Ishikawa (cell line): Measurements from ENCODE around the gene ADCY2.

Source experiments
- CEBPB ChIP-seq: IDR thresholded peaks from 2 replicates; pipeline ENCODE4 v1.6.1; 2012
- CREB1 ChIP-seq: IDR thresholded peaks from 2 replicates; pipeline ENCODE4 v1.6.1; 2012; ENCODE audit warnings: low read depth
- EGR1 ChIP-seq: IDR thresholded peaks from 2 replicates; pipeline ENCODE4 v1.6.1; 2012
- EP300 ChIP-seq: IDR thresholded peaks from 2 replicates; pipeline ENCODE4 v1.6.1; 2012; ENCODE audit warnings: borderline replicate concordance
- FOXM1 ChIP-seq: IDR thresholded peaks from 2 replicates; pipeline ENCODE4 v1.6.1; 2012; ENCODE audit warnings: low read depth, borderline replicate concordance
- MAX ChIP-seq: IDR thresholded peaks from 2 replicates; pipeline ENCODE4 v1.6.1; 2012
- NFIC ChIP-seq: IDR thresholded peaks from 2 replicates; pipeline ENCODE4 v1.6.1; 2012
- RAD21 ChIP-seq: IDR thresholded peaks from 2 replicates; pipeline ENCODE4 v1.6.1; 2012; ENCODE audit warnings: low read depth
- TAF1 ChIP-seq: IDR thresholded peaks from 2 replicates; pipeline ENCODE4 v1.6.1; 2012; ENCODE audit warnings: low read depth, mild to moderate bottlenecking
- TCF12 ChIP-seq: IDR thresholded peaks from 2 replicates; pipeline ENCODE4 v1.6.1; 2012; ENCODE audit warnings: low read depth
- TEAD4 ChIP-seq: IDR thresholded peaks from 2 replicates; pipeline ENCODE4 v1.6.1; 2012
- YY1 ChIP-seq: IDR thresholded peaks from 2 replicates; pipeline ENCODE4 v1.6.1; 2012; ENCODE audit warnings: low read depth
- ZBTB7A ChIP-seq: IDR thresholded peaks from 2 replicates; pipeline ENCODE4 v1.6.1; 2012; ENCODE audit warnings: low read depth
- TF ChIP-seq, protein P1 (sequence below): IDR thresholded peaks from 2 replicates; pipeline ENCODE4 v1.6.1; 2012
- TF ChIP-seq, protein P2 (sequence below): IDR thresholded peaks from 2 replicates; pipeline ENCODE4 v1.6.1; 2012; ENCODE audit warnings: low read depth, mild to moderate bottlenecking

Gene ADCY2

GRCh38 chr5:7789567-7789966 is 393.6 kb downstream of the ADCY2 start:
- TF ChIP-seq TAF1 (no peak), EP300 (no peak), FOXM1 (no peak), ZBTB7A (no peak), EGR1 (no peak), CEBPB (no peak), TEAD4 (no peak), RAD21 (no peak), TCF12 (no peak), MAX (no peak)
- TF ChIP-seq, protein P1, sequence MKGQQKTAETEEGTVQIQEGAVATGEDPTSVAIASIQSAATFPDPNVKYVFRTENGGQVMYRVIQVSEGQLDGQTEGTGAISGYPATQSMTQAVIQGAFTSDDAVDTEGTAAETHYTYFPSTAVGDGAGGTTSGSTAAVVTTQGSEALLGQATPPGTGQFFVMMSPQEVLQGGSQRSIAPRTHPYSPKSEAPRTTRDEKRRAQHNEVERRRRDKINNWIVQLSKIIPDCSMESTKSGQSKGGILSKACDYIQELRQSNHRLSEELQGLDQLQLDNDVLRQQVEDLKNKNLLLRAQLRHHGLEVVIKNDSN = no peak
- TF ChIP-seq, protein P2, sequence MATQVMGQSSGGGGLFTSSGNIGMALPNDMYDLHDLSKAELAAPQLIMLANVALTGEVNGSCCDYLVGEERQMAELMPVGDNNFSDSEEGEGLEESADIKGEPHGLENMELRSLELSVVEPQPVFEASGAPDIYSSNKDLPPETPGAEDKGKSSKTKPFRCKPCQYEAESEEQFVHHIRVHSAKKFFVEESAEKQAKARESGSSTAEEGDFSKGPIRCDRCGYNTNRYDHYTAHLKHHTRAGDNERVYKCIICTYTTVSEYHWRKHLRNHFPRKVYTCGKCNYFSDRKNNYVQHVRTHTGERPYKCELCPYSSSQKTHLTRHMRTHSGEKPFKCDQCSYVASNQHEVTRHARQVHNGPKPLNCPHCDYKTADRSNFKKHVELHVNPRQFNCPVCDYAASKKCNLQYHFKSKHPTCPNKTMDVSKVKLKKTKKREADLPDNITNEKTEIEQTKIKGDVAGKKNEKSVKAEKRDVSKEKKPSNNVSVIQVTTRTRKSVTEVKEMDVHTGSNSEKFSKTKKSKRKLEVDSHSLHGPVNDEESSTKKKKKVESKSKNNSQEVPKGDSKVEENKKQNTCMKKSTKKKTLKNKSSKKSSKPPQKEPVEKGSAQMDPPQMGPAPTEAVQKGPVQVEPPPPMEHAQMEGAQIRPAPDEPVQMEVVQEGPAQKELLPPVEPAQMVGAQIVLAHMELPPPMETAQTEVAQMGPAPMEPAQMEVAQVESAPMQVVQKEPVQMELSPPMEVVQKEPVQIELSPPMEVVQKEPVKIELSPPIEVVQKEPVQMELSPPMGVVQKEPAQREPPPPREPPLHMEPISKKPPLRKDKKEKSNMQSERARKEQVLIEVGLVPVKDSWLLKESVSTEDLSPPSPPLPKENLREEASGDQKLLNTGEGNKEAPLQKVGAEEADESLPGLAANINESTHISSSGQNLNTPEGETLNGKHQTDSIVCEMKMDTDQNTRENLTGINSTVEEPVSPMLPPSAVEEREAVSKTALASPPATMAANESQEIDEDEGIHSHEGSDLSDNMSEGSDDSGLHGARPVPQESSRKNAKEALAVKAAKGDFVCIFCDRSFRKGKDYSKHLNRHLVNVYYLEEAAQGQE = no peak

- TF ChIP-seq EP300 = no peak
- TF ChIP-seq EGR1 = no peak
- TF ChIP-seq, protein P1 = no peak
- TF ChIP-seq TCF12 = no peak
- TF ChIP-seq YY1 = no peak
- TF ChIP-seq, protein P2 = no peak
- TF ChIP-seq CREB1 = no peak
- TF ChIP-seq ZBTB7A = no peak
- TF ChIP-seq NFIC = no peak
- no peak for TF ChIP-seq CEBPB
- no peak for TF ChIP-seq TEAD4
- TF ChIP-seq FOXM1 = no peak
- TF ChIP-seq RAD21 = no peak
- no peak for TF ChIP-seq TAF1
- TF ChIP-seq MAX = no peak
Observed at GRCh38 chr5:7793895-7794294, 398.0 kb downstream of the ADCY2 start.

GRCh38 chr5:7794311-7794710 is 398.4 kb downstream of the ADCY2 start:
- no peak for TF ChIP-seq CEBPB
- no peak for TF ChIP-seq CREB1
- no peak for TF ChIP-seq EGR1
- TF ChIP-seq RAD21 = no peak
- TF ChIP-seq, protein P2 = no peak
- no peak for TF ChIP-seq TAF1
- TF ChIP-seq EP300 = no peak
- no peak for TF ChIP-seq TCF12
- TF ChIP-seq, protein P1 = no peak
- TF ChIP-seq TEAD4 = no peak
- TF ChIP-seq YY1 = no peak
- no peak for TF ChIP-seq NFIC
- no peak for TF ChIP-seq FOXM1
- no peak for TF ChIP-seq MAX
- TF ChIP-seq ZBTB7A = no peak

DNA sequence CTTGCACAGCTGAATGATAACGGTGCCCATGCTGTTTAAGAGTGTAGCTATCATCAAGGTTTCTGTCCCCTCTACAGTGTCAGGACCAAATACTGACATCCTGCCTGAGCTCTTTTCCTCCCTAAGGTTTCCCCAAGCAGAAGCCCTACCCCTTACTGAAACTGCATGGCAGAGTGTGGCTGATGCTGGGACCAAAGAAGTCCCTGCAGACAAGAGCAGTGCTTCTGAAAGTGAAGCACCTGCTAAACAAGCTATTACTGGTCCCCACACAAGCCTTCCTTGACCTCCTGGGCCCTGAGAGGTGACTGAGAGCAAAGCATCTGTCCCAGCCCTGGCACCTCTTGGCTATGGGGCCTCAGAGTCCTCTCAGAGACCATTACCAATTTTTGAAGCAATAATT is 398.9 kb downstream of the ADCY2 start:
- no peak for TF ChIP-seq NFIC
- no peak for TF ChIP-seq TAF1
- no peak for TF ChIP-seq EP300
- no peak for TF ChIP-seq CREB1
